Measurements from ENCODE around the gene CALML3. TPM values are rescaled to one million over a fixed set of nuclear protein-coding genes. Genes with fewer than 3 reads are reported as not detected.

Gene CALML3
- polyA plus RNA-seq, 12 donors, result 0.18 to 0.50 (median 0.33) TPM; not detected in 2

DNA sequence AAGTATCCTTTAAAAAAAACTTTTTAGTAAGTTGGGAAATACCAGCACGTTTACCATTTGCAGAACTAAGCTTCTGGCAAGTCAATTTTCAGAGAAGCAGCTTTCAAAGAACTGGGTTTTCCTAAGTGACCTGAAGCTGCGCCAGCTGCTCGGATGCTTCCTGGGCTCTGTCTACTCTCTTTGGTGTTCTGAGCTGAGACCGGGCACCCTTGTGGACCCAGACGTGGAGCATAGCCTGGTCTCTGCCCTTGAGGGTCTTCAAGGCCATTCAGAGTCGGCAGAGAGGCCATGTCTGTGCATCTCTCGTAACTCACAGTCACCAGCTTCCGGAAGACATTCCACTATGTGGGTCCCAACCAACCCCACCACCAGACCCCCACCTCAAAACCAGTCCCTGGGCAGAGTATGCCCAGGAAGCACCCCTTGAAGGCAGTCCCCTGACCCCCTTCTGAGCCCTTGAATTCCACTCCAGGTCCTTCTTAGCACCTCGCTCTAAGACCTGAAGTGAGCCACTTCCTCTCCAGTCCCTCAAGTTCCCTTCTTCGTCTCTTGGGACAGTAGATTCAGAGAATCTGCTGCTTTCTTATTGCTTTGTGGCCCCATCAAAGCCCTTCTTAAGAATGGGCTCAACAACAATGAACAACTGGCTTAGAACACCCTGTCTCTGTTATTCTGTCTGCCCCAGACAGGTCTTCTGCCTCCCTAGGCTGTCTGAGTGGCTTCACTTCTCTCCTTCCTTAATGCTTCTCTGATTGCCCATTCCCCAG lies 33.9 kb upstream of the CALML3 start:
- DNase-seq, result no peak

DNA sequence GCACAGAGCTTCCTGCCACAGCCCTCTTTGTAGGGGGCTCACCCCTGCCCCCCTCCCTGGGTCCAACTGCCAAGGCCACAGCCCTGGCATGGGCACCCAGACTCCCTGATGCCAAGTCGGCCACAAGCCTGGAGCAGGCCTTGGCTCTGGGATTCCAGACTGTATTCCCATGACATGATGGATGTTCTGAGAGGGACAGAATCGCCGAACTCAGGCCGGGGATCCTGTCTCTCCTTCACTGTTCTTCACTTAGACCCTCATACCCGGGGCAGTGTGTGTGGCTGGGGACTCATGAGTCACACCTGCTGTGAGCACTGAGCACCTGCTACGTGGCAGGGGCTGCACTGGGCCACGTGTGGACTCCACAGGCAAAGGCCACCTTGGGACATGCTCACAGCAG lies 33.3 kb upstream of the CALML3 start:
- no peak for DNase-seq

DNA sequence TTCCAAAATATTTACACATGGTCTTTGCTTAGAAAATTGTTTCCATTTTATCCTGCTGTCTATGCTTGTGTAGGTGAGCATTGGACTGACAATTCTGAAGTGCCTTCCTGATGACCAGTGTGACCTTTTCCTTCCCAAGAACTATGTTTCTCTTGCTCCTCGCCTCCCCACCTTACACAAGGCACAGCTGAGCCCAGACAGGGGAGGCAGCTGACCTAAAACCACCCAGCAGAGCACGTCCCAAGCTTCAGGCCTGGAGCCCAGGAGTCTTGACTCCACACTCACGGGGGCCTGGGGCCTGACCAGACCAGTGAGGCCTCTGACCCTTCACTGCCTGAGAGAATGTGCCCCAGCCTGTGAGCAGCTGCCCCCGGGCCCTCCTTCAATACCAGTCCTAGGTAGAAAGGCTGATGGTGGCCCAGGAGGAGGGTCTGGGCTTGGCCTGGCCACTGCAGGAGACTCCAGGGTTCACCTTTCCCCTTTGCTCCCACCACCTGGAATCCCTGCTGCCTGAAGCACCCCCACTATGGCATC lies 32.4 kb upstream of the CALML3 start:
- no peak for DNase-seq

DNA sequence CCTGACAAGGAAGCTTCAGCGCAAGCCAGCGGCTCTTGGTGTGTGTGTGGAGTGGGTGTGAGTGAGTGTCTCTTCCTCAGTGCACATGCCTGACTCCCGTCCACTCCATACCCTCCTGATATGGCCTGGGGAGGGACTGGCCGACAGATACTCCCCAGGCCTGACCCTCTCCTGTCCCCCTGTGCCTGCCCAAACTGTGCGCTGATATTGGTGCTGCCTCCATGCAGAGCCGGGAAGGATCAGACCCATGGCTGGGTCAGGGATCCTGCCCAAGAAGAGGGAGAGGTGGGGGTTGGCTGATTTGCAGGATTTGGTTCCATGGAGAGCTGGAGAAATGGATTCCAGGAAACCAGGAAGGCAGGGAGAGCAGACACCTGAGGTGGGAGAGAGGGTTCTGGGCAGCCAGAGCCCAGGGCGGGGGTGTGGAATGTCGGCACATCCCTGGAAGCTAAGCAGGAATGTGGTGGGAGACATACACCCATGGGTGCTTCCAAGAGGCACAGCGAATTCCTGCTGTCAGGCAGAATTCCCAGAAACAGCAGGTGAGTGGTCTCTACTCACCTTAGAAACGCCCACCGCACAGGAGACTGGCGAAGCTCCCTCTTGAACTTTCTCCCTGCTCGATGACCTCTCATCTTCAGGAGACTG lies 31.7 kb upstream of the CALML3 start:
- DNase-seq, result no peak

DNA sequence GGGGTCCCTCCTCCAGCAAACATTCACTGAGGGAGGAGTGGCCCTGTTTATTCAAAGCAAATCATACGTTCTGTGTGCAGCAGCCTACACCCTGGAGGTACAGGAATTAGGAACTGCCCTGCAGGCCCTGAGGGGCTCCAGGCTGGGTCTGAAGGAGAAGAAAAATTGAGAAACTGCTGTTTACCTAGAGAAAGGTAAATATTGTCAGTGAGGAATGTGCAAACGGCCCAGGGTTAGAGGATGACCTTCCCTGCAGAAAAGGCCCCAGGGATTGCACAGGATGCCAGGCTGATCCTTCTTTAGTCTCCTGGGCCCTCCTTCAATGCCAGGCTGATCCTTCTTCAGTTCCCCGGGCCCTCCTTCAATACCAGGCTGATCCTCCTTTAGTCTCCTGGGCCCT lies 31.1 kb upstream of the CALML3 start:
- DNase-seq, result no peak

DNA sequence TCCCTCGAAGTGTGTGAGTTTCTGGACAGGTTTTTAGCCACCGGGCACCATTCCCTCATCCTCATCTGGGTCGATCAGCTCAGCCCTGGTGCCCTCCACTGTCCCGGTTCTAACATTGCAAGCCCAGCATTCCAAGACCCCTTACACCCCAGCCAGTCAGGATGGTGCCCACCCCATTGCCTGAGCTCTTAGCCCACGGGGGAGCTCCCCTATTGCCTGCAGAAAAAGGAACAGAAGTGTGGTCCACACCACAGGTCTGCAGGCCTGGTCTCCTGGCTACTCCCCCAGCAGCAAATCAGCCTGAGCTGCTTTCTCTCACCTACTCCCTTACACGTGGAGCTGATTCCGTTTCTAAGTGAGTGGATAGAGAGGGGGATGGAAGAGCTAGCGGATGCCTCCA lies 30.1 kb upstream of the CALML3 start:
- DNase-seq, result no peak

DNA sequence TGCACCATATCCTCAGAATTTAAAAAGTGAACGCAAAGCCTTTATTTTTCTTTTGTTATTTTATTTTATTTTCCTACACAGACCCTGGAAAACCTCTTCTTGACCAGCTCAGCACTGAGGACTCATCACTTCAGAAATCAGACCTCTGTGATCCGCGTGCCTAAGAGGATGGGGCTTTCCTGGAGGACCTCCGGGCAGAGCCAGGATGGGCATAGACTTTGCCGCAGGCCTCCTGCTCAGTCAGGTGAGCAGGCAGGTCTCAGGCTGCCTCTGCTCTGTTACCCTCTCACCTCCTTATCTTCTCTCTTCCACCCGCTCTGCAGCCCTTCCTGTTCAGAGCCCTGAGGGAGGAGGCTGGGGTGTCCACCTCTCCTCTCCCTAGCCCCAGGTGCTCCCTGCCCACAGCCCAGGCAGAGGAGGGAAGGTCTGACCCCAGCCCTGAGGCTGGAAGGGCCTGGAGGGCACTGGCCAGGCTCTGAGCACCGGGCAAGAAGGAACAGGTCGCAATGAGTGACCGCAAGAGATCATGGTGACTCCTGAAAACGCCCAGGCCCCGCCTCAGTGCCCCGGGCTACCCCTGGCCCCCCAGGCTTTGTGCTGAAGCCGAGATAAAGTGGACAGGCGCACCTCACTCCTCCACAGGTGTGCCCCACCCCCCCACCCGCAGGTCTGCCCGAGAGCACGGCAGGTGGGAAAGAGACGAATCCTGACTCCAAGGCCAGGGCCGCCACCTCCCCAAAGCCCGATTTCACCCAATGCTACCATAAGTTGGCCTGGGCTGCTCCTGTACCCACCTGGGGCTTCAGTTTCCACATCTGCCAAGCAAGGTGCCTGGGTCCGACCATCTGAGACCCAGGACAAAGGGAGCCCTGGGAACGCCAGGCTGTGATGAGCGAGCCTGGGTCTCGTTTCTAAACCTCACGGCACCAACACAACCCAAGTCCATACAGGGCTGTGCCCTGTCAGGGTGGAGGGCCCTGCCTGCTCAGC lies 28.2 kb upstream of the CALML3 start:
- DNase-seq, result no peak

DNA sequence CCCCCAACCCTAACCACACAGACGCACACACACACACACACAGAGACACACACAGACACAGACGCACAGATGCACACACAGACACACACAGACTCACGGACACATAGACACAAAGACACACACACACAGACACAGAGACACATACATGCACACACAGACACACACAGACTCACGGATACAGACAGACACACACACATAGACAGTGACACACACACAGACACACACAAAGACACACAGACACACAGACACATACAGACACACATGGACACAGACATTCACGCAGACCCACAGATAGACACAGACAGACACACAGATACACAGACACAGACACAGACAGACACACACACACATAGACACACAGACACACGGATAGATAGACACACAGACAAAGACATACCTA lies 27.5 kb upstream of the CALML3 start:
- DNase-seq, result no peak

DNA sequence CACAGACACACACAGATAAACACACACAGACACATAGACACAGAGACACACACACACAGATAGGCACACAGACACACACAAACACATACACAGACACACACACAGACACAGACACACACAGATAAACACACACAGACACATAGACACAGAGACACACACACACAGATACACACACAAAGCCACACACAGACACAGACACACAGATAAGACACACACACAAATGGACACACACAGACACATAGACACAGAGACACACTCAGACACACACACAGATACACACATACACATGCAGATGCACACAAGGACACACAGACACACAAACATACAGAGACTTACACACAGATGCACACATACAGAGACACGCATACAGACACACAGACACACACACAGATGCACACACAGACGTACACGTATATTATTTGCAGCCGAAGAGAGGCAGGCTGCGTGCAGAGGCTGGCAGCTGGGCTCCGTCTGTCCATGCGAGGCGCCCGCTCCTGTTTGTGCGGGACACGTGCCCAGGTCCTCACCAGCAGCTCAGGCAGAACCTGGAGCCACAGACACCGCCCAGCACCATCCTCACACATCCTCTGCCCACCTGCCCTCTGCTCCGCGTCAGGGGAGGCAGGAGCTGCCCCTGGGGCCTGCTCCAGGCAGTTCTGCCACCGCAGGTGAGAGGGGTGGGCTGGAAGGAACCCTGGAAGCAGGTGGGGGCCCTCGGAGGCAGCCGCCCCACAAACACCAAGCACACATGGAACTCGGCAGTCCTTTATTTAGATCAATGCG lies 26.6 kb upstream of the CALML3 start:
- no peak for DNase-seq

DNA sequence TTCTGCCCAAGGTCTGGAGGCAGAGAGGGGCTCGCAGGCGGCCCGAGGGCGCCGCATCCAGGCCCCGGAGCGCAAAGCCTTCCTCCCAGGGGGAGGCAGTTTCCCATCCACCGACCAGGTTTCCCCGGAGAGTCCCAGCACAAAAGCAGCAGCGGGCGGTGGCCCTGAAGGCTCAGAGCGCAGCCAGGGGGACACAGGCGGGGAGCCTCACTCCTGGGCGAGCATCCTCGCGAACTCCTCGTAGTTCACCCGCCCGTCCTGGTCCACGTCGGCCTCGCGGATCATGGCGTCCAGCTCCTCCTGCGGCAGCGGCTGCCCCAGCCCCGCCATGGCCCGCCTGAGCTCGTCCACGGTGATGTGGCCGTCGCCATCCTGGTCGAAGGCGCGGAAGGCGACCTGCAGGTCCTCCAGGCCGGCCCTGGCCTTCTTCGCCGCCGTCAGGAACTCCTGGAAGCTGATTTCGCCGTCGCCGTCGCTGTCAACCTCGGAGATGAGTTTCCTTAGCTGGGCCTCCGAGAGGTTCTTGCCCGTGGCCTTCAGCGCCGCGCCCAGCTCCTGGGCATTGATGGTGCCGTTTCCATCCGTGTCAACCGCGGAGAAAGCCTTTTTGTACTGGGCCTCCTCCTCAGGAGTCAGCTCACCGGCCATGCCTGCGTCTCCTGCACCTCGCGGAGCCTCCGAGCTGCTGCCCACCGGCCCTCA lies 25.8 kb upstream of the CALML3 start:
- DNase-seq, result no peak

DNA sequence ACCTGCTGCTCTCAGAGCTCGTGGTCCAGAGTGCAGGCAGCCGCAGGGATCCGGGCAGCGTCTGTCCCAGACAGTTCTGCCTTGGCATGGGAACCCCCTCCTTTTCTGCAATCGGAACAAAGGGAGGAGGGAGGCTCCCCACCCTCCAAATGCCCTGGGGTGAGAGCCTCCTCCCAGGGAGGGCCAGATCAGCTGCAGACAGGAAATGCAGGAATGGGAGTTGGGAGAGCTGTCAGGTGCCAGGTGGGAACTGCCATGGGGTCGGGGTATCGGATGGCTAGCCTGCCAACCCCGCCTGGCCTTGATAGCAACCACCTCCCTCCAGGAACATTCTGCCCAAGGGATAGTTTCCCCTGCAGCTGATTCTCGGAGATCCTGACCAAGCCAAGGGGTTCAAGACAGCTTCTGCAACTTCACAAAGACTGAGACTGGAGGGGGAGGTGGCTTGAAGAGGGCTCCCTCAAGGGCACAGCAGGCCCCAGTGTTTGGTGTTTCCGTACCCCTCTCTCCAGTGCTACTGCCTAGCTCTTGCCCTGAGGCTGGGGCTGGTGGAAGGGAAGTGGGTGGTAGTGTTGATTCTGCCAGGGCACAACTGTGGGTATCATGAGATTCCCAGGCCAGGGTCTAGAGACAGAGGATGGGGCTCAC lies 25.1 kb upstream of the CALML3 start, which contains the start of gene CALML5:
CALML5 (minus strand) TSS at position 78 of the 648 bp plus-strand sequence. CDS start 132 bp downstream, outside the sequence.
- no peak for DNase-seq

DNA sequence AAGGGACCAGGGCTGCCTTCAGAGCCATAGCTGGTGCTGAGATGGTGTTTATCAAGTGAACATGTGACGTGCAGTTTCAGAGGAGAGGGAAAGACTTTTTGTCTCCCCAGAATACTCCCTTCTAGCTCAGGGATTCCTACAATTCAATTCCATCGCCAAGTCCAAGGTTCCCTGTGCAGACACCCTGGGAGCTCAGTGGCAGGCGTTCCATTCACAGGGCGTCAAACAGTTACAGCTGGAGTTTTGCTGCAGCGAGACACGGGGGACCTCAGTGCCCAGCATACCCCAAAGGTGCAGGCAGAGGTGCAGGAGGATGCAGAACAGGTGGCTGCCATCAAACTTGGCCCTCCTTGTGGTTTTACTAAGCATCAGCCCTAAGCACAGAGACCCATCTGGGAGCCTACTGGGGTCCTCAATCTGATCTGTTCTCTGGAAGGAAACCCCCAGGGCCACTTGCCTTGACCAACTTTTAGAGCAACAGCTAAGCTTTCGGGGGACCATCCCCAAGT lies 24.5 kb upstream of the CALML3 start:
- DNase-seq, result no peak

DNA sequence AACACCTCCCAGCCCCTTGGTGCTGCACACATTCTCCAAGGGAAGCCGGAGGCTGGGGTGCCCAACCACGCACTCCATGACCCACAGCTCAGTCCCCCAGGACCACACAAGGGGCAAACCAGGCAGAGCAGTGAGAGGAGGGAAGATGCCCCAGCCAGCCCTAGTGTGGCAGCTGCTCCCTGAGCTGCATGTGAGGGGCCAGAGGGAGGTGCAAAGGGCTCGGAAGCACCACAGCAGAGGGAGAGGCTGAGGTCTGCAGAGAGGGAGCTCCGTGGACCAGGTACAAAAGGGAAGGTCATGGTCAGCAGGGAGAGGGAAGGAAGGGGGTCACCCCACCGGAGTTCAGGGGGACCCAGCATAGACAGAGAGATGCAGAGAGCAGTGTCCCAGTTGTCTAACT lies 23.9 kb upstream of the CALML3 start:
- DNase-seq, result no peak

DNA sequence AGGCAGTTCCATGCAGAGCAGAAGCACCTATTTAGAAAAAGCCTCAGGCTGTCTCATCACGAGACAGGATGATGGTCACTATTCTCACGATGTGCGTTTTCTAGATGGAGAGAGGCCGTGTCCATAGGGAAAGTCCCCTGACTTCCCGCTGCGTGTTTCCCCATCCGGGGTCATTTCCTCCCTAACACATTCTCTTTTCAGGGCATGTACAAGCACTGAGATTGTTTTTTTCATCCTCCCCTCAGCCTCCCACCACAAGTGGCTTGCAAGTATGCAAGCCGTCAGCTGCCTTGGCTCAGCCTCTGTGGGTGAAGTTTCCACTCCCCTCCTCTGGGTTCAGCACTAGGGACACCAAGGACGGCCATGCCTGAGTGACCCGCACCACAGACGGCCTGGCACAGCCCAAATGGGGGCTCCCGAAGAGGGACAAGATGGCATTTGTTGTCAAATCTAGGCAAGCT lies 22.7 kb upstream of the CALML3 start:
- no peak for DNase-seq

DNA sequence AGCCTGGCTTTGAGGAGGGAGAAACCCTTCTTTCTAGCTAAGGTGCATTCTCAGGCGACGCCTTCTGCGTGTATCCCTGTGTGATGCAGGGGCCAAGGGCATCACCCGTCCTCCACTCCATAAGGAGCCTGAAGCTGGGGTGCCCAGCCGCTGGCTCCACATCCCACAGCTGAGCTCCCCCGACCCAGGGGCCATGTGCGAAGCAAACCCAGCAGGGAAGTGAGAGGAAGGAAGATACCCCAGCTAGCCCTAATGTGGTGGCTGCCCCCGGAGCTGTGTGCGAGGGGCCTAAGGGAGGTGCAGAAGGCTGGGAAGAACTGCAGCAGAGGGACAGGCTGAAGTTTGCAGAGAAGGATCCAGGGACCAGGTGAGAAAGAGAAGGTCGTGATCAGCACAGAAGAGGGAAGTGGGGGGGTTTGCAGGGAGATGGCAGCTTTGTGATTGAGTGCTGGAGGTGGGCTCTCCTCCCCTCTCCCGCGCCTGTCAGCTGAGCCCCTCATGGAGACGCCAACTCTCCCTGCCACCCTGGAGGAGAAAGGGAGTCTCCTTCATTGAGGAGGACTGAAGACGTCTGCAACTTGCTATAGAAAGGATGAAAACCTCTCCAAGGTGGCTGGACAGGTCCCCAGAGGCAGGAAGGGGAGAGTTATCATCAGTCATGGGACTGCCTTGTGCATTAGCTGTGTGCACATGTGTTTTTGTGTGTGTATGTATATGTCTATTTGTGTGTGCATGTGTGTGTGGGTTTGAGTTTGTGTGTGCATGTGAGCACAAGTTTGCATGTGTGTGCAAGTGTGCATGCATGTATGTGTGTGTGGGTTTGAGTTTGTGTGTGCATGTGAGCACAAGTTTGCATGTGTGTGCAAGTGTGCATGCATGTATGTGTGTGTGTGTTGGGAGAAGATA lies 21.9 kb upstream of the CALML3 start:
- DNase-seq, result no peak

DNA sequence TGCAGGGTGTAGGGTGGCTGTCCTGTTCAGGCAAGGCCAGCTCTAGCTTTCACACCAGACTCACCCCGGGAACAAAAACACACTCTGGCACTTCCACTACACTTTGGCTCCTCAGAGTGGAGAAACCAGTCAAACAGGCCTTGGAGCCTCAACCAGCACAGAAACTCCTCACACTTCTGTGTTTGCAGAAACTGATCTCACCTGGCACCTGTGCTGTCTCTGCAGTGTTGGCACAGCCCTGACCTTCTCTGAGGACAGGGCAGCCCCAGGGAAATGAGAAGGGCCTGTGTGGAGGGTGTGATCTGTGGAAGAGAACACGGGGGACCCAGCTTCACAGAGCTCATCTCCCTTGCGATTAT lies 21.3 kb upstream of the CALML3 start:
- no peak for DNase-seq

DNA sequence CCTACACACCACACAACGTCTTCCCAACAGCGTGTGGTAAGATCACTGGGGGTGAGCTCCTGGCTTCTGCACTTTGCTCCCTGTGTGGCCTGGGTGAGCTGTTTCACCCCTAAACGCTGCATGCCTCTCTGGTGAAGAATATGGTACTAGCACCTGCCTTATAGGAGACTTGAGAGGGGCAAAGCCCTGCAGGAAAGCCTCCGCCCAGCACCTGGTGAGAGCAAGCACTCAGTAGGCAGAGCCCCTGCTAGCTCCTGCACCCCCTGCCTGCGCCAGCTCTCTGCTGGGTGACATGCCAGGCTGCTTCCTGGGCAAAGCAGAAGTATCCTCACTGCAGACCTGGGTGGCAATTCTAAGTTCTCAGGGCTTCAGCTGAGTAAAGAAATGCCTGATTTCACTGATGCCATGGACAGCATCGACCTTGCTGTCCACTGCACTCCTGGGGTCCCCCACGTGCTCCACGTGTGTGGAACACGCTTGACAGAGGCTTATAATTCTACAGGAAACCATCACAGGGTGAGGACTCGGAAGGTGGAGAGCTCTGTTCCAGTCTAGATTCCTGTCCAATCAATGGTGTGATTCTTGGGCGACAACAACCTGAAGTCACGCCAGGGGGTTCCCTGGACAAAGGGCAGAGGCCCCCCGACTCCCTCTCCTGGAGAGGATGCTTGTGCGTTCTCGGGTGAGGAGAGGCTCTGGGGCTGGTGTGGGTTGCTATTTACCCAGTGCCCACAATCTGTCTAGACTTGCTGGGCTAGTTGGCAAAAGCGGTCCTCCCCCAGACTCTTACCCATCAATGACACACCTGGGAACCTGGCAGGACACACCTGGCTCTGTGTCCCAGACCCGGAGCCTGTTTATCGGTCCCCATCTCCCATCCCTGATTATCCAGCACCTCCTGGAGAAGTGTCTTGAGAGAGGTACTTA lies 20.4 kb upstream of the CALML3 start:
- DNase-seq, result no peak
